ENCODE results near the gene GRXCR2. TPM values are rescaled to one million over a fixed set of nuclear protein-coding genes. Genes with fewer than 3 reads are reported as not detected.

The GRXCR2 gene
- total RNA-seq, 1 experiment from 2014 or later = not detected

DNA sequence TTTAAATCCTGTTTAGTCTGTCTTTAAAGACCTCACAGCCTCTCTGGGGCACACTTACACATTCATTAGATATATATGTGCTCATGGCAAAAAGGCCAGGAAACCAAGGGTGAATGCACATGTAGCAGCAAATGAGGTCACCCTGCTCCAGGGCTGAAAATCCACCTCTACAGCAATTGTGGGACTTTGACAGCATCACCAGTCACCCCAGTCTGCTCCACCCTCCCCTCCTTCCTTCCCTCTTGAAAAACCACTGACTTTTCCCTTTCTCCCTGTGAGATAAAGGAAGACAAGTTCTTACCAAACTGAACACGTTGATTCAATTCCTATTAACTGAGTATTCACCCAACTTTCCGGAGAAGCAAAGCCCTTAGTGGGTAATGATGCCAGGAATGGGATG is 48.4 kb upstream of the GRXCR2 start:
- DNase-seq (ENCODE audit: low read depth, low spot score) (no peak), ATAC-seq (no peak)
- no peak overlapping the region for H3K4me3 ChIP-seq (ENCODE audit: low read depth in 2 of 2, low read length in 2 of 2)
- no peaks in the 10 kb centered on the region for H3K27me3 ChIP-seq (ENCODE audit: control insufficient read depth, insufficient read depth, low read length)
- ChIA-PET CTCF (no interaction called here), POLR2A (no interaction called here)
- BruUV-seq (replicated peaks) = no TSS peak
- intact Hi-C loops (cut with micrococcal nuclease; ENCODE audit: unreplicated experiment) = no loop called here
- peaks cover 40% of the 10 kb centered on the region for H3K4me1 ChIP-seq (ENCODE audit: control insufficient read depth, insufficient read depth, low read length)
- in situ Hi-C loops (cut with HindIII; ENCODE audit: low pct_unique_long_range_greater_than_20kb, low sequenced_read_pairs) = no loop called here
- no peaks in the 10 kb centered on the region for H3K36me3 ChIP-seq (ENCODE audit: control insufficient read depth, insufficient read depth, low read length)
- peak overlapping the region; percentile 30; the same call in 1 of the 2 replicates for H3K27ac ChIP-seq (ENCODE audit: low read length)
- TF ChIP-seq, protein P1, sequence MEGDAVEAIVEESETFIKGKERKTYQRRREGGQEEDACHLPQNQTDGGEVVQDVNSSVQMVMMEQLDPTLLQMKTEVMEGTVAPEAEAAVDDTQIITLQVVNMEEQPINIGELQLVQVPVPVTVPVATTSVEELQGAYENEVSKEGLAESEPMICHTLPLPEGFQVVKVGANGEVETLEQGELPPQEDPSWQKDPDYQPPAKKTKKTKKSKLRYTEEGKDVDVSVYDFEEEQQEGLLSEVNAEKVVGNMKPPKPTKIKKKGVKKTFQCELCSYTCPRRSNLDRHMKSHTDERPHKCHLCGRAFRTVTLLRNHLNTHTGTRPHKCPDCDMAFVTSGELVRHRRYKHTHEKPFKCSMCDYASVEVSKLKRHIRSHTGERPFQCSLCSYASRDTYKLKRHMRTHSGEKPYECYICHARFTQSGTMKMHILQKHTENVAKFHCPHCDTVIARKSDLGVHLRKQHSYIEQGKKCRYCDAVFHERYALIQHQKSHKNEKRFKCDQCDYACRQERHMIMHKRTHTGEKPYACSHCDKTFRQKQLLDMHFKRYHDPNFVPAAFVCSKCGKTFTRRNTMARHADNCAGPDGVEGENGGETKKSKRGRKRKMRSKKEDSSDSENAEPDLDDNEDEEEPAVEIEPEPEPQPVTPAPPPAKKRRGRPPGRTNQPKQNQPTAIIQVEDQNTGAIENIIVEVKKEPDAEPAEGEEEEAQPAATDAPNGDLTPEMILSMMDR (IDR thresholded peaks at IDR 0.05) = no peak
- TF ChIP-seq, protein P2, sequence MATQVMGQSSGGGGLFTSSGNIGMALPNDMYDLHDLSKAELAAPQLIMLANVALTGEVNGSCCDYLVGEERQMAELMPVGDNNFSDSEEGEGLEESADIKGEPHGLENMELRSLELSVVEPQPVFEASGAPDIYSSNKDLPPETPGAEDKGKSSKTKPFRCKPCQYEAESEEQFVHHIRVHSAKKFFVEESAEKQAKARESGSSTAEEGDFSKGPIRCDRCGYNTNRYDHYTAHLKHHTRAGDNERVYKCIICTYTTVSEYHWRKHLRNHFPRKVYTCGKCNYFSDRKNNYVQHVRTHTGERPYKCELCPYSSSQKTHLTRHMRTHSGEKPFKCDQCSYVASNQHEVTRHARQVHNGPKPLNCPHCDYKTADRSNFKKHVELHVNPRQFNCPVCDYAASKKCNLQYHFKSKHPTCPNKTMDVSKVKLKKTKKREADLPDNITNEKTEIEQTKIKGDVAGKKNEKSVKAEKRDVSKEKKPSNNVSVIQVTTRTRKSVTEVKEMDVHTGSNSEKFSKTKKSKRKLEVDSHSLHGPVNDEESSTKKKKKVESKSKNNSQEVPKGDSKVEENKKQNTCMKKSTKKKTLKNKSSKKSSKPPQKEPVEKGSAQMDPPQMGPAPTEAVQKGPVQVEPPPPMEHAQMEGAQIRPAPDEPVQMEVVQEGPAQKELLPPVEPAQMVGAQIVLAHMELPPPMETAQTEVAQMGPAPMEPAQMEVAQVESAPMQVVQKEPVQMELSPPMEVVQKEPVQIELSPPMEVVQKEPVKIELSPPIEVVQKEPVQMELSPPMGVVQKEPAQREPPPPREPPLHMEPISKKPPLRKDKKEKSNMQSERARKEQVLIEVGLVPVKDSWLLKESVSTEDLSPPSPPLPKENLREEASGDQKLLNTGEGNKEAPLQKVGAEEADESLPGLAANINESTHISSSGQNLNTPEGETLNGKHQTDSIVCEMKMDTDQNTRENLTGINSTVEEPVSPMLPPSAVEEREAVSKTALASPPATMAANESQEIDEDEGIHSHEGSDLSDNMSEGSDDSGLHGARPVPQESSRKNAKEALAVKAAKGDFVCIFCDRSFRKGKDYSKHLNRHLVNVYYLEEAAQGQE (IDR thresholded peaks at IDR 0.05; ENCODE audit: insufficient read depth in 1 of 2, low read depth in 2 of 2, low read length in 1 of 2) = no peak
- TF ChIP-seq TCF7L2 (IDR thresholded peaks at IDR 0.05; ENCODE audit: low read depth, low read length) = no peak
- TF ChIP-seq SIN3A (IDR thresholded peaks at IDR 0.05; ENCODE audit: borderline replicate concordance, insufficient read depth, low read depth, low read length) = no peak
- TF ChIP-seq POLR2AphosphoS5 (IDR thresholded peaks at IDR 0.05; ENCODE audit: low read depth, low read length) = no peak
- H3K9me3 ChIP-seq (ENCODE audit: control insufficient read depth, insufficient read depth, low read depth, low read length) = no peaks in the 10 kb centered on the region

DNA sequence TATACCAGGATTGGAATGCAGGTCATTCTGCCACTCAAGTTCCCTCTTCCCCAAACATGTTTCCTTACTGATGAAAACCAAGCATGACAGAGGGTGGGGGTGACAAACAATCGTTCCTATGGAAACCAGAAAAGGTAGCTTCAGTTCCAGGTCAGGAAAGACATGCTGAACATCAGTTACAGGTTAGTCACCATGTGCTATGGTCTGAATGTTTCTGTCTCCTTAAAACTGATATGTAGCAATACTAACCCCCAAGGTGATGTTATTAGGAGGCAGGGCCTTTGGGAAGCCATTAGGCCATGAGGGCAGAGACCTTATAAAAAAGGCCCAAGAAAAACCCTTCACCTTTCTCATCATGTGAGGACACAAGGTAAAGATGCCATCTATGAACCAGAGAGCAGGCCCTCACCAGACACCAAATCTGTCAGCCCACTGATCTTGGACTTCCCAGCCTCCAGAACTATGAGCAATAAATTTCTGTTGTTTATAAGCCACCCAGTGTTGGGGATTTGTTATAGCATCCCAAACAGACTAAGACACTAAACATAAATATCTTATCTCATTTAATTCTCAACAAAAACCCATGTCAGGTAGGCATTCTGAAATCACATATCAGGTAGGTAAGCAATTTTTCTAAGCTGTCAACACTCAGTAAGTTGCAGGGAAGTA is 47.9 kb upstream of the GRXCR2 start:
- no peak overlapping the region; the same call in 1 of the 2 replicates for H3K27ac ChIP-seq (ENCODE audit: low read length)
- peaks cover 35% of the 10 kb centered on the region for H3K4me1 ChIP-seq (ENCODE audit: control insufficient read depth, insufficient read depth, low read length)
- H3K27me3 ChIP-seq (ENCODE audit: control insufficient read depth, insufficient read depth, low read length) = no peaks in the 10 kb centered on the region
- ATAC-seq = no peak
- CTCF ChIA-PET = no interaction called here
- H3K4me3 ChIP-seq (ENCODE audit: low read depth in 2 of 2, low read length in 2 of 2) = no peak overlapping the region
- in situ Hi-C loops (cut with HindIII; ENCODE audit: low pct_unique_long_range_greater_than_20kb, low sequenced_read_pairs) = no loop called here
- H3K9me3 ChIP-seq (ENCODE audit: control insufficient read depth, insufficient read depth, low read depth, low read length) = no peaks in the 10 kb centered on the region
- TF ChIP-seq SIN3A (IDR thresholded peaks at IDR 0.05; ENCODE audit: borderline replicate concordance, insufficient read depth, low read depth, low read length) = no peak
- TF ChIP-seq, protein P1 (IDR thresholded peaks at IDR 0.05) = peak; percentile 18; the same call in 1 of the 2 replicates
- TF ChIP-seq, protein P2 (IDR thresholded peaks at IDR 0.05; ENCODE audit: insufficient read depth in 1 of 2, low read depth in 2 of 2, low read length in 1 of 2) = no peak
- TF ChIP-seq TCF7L2 (IDR thresholded peaks at IDR 0.05; ENCODE audit: low read depth, low read length) = no peak
- no peak for TF ChIP-seq POLR2AphosphoS5 (IDR thresholded peaks at IDR 0.05; ENCODE audit: low read depth, low read length)
- no peak for DNase-seq (ENCODE audit: low read depth, low spot score)
- intact Hi-C loops (cut with micrococcal nuclease; ENCODE audit: unreplicated experiment) = no loop called here
- BruUV-seq (replicated peaks) = no TSS peak
- POLR2A ChIA-PET = no interaction called here
- no peaks in the 10 kb centered on the region for H3K36me3 ChIP-seq (ENCODE audit: control insufficient read depth, insufficient read depth, low read length)
